ENCODE data around the gene POLN. TPM values are rescaled to one million over a fixed set of nuclear protein-coding genes. Genes with fewer than 3 reads are reported as not detected.

Gene POLN
- total RNA-seq, 4 donors from 2014 or later: 4.7 to 7.3 (median 5.1) TPM

DNA sequence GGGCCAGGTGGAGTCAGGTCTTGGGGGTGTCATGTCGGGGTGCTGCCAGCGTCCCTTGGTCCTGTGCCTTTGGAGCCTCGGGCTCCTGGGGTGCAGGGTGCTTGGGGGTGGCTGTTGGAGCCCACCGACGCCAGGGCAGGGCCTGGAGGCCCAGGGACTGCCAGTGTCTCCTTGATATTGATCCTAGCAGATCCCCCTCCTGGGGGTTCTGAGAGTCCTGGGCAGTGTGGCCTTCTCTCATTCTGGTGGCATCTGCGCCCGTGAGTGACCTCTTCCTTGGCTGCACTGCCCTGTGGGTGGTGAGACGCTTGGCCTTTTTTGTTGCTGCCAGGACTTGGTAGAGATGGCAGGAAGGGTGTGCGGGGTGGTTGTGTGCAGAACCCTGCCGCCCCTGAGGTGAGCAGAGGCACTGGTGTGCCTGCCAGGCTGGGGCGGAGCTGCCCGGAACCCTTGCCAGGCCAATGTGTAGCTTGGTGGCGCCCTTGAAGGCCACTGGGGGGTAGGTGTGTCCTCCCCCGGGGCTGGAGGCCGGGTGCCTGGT lies 175.8 kb downstream of the POLN start:
- TF ChIP-seq, protein P1, sequence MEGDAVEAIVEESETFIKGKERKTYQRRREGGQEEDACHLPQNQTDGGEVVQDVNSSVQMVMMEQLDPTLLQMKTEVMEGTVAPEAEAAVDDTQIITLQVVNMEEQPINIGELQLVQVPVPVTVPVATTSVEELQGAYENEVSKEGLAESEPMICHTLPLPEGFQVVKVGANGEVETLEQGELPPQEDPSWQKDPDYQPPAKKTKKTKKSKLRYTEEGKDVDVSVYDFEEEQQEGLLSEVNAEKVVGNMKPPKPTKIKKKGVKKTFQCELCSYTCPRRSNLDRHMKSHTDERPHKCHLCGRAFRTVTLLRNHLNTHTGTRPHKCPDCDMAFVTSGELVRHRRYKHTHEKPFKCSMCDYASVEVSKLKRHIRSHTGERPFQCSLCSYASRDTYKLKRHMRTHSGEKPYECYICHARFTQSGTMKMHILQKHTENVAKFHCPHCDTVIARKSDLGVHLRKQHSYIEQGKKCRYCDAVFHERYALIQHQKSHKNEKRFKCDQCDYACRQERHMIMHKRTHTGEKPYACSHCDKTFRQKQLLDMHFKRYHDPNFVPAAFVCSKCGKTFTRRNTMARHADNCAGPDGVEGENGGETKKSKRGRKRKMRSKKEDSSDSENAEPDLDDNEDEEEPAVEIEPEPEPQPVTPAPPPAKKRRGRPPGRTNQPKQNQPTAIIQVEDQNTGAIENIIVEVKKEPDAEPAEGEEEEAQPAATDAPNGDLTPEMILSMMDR (IDR thresholded peaks at IDR 0.05): no peak
- DNase-seq (ENCODE audit: low spot score): no peak
- no peak for ATAC-seq (ENCODE audit: low FRiP score)

DNA sequence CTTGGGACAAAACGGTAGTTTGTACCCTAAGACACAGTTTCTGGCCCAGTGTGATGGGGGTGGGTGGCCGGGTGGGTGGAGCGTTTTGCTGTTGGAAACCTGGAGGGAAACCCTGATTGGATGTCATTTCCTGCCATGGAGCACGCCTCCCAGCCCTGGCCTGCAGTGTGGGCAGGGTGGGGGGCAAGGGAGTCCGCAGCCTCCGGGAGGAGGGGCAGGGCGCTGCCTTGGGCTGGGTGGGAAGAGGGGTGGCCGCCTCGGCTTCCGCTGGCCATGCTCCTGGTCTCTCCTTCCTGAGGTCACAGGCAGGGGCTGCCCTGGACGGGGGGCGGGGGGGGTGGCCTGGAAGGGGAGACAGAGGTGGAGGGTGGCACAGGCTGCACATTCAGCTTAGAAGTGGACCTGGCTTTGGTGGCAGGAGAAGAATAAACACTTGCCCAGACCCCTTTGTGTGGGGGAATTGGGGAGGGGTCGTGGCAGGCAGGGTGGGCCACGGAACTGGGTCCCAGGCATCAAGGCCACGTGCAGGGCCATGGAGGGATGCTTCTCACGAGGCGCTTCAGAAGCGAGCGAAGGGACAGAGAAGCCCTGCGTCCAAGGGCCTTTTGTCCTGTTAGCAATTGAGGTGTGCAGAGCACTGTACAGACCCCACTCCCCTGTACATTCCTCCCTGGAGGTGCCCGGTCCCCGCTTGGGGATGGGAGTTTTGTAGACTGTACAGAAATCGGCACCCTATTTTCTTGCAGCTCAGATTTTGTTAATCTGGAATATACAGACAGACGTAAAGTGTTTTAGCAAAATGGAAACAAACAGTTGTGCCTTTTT lies 176.6 kb downstream of the POLN start:
- TF ChIP-seq, protein P1 (IDR thresholded peaks at IDR 0.05): no peak

DNA sequence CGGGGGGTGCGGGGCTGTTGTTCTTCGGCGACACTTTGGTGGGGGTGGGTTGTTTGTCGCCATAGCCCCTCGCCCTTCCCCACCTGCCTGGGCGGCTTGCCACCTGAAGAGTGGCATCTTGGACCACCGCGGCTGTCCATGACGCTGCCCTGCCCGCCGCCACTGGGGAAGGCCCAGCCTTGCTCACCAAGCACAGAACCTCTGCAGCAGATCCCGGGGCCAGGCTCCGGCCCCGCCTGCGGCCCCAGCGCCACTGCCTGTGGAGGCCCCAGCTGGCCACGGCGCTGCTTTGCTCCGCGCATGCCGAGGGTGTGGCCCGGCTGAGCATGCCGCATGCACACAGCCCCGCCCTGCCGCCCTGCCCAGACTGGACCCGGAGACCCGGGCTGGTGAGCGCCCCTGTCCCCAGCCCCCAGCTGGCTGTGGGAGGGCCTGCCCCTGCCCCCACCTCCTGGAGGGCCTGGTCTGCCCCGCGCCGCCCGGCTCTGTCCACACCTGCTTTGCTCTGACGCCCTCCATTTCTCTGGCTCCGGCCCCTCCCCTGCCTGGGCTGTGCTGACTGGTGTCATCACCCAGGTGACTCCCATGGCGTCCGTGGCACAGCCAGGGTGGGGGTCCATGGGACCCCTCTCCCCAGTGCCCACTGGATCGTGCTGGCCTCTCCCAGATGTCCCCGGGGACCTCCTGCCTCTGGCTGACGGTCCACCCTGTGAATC lies 177.5 kb downstream of the POLN start:
- TF ChIP-seq, protein P1 (IDR thresholded peaks at IDR 0.05): no peak
- ATAC-seq (ENCODE audit: low FRiP score) (no peak), DNase-seq (ENCODE audit: low spot score) (no peak)

More for the DNA sequence above, 176.6 kb downstream of the POLN start:
- ATAC-seq (ENCODE audit: low FRiP score) (no peak), DNase-seq (ENCODE audit: low spot score) (no peak)

DNA sequence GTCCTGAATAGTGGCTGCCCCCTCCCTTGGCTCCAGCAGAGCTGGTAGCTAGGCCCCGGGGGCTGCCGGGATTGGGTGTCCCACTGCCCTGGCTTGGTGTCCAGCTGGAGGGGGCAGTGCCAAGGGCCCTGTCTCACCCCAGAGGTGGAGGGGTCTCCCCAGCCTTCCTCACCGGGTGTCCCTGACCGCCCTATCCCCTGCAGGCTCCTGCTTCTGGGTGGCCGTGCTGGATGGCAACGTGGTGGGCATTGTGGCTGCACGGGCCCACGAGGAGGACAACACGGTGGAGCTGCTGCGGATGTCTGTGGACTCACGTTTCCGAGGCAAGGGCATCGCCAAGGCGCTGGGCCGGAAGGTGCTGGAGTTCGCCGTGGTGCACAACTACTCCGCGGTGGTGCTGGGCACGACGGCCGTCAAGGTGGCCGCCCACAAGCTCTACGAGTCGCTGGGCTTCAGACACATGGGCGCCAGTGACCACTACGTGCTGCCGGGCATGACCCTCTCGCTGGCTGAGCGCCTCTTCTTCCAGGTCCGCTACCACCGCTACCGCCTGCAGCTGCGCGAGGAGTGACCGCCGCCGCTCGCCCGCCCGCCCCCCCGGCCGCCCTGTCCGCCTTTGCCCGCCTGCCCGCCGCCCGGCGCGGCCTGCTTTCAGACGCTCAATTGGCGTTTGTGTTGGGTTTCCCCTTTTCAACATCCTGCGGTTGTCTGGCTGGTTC lies 178.2 kb downstream of the POLN start:
- ATAC-seq (ENCODE audit: low FRiP score): no peak
- no peak for DNase-seq (ENCODE audit: low spot score)

DNA sequence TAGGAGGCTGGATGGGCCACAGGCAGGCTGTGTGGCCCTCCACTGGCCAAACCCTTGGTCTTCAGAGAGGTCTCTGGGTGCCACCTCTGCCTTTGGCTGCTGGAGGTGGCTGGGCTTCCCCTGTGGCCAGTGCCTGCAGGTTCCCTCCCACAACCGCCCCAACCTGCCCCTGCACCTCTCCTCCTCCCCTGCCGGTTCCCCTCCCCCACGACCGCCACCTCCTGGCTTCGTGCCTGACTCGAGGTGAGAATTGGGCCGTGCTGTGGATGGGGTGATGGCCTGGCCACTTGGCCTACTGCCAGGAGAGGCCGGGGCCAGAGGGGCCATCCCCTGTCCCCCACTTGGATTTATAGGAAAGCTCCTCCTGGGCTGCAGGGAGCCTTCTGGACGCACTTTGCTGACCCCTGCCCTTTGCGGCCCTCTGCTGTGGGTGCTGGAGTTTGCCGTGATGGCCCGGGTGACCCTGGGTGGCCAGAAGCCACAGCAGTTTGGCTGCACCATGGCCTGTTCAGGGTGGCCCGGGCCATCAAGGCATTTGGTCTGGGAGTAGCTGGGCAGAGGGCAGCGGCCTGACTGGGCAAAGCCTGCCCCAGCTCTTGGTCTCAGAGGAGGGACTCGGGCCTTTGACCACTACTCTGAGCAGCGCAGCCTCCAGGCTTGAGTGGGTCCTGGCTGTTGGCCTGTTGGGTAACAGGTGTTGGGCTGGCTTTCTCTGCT lies 179.0 kb downstream of the POLN start:
- TF ChIP-seq, protein P1 (IDR thresholded peaks at IDR 0.05): no peak
- ATAC-seq (ENCODE audit: low FRiP score): no peak
- DNase-seq (ENCODE audit: low spot score): no peak

More for the DNA sequence above, 178.2 kb downstream of the POLN start:
- TF ChIP-seq, protein P1 (IDR thresholded peaks at IDR 0.05): no peak

DNA sequence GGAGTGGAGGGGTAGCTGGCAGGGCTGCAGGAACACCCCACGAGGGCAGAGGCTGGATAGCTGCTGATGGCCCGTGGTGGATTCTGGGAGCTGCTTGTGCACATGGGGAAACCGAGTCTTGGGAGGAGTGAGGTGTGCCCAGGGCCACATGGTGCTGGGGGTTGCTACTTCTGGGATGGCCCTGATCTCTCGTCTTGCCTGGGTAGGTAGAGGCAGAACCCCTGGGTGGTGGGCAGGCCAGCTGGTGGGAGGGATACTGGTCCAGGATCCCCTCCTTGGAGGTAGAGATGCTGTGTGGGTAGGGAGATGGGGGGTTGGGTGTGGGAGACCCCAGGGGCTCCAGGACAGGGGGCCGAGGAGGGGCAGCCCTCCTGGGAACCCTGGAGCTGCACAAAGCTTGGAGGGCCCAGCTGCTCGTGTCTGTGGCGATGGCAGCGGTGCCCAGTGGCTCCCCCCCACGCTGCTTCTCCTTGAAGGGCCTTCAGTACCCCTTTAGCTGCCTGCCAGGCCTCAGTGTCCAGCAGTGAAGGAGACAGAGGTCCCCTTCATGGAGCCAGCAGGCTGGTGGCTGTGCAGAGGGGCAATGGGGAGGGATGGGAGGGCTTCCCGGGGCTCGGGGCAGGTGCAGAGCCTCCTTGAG lies 179.6 kb downstream of the POLN start:
- ATAC-seq (ENCODE audit: low FRiP score) (no peak), DNase-seq (ENCODE audit: low spot score) (no peak)
- TF ChIP-seq, protein P1 (IDR thresholded peaks at IDR 0.05): no peak
